Erythroblast (primary cell): ENCODE results near the gene SHISA2.

Source experiments
- DNase-seq, 2 experiments: peaks; one replicate each; lab custom pipeline; 2025; lab: John Stamatoyannopoulos, UW
- GATA1 ChIP-seq: IDR thresholded peaks from 2 replicates; pipeline ENCODE4 v1.6.1; 2011; ENCODE audit warnings: low read depth, mild to moderate bottlenecking, control low read depth, low read length, moderate library complexity
- POLR2A ChIP-seq: IDR thresholded peaks from 2 replicates; pipeline ENCODE4 v1.6.1; 2011; ENCODE audit warnings: mild to moderate bottlenecking, low read length

SHISA2 gene

GRCh38 chr13:26060357-26060756 is 8.5 kb upstream of the SHISA2 start:
- DNase-seq = no peak
- no peak for TF ChIP-seq GATA1
- TF ChIP-seq POLR2A = no peak

GRCh38 chr13:26058704-26059103 is 6.9 kb upstream of the SHISA2 start:
- no peak for DNase-seq
- no peak for TF ChIP-seq POLR2A
- no peak for TF ChIP-seq GATA1

GRCh38 chr13:26054896-26055295 is 3.1 kb upstream of the SHISA2 start:
- TF ChIP-seq POLR2A (no peak), GATA1 (no peak)
- no peak for DNase-seq

GRCh38 chr13:26053418-26053980 is 1.7 kb upstream of the SHISA2 start:
- TF ChIP-seq POLR2A (no peak), GATA1 (no peak)
- no peak for DNase-seq

- no peak for DNase-seq
- TF ChIP-seq POLR2A (no peak), GATA1 (no peak)
Observed at GRCh38 chr13:26052337-26052736, 521 bp upstream of the SHISA2 start.

- TF ChIP-seq GATA1 = no peak
- no peak for TF ChIP-seq POLR2A
- no peak for DNase-seq
Observed at GRCh38 chr13:26051231-26051656, 572 bp downstream of the SHISA2 start.

- DNase-seq = peak in 1 of 2 experiments; percentile 27
- TF ChIP-seq POLR2A (no peak), GATA1 (no peak)
Observed at GRCh38 chr13:26050568-26051230, 1.1 kb downstream of the SHISA2 start.

- no peak for DNase-seq
- TF ChIP-seq POLR2A (no peak), GATA1 (no peak)
Observed at GRCh38 chr13:26048741-26049140, 3.1 kb downstream of the SHISA2 start.

GRCh38 chr13:26047040-26047439 is 4.8 kb downstream of the SHISA2 start:
- DNase-seq = no peak
- no peak for TF ChIP-seq POLR2A
- TF ChIP-seq GATA1 = no peak

- no peak for DNase-seq
- TF ChIP-seq POLR2A (no peak), GATA1 (no peak)
Observed at GRCh38 chr13:26046639-26047038, 5.2 kb downstream of the SHISA2 start.

- TF ChIP-seq POLR2A (no peak), GATA1 (no peak)
- no peak for DNase-seq
Observed at GRCh38 chr13:26045142-26045541, 6.7 kb downstream of the SHISA2 start.

GRCh38 chr13:26042785-26043184 is 9.0 kb downstream of the SHISA2 start:
- TF ChIP-seq POLR2A (no peak), GATA1 (no peak)
- no peak for DNase-seq

GRCh38 chr13:26041444-26041843 is 10.4 kb downstream of the SHISA2 start:
- TF ChIP-seq GATA1 (no peak), POLR2A (no peak)

GRCh38 chr13:26038931-26039475 is 12.8 kb downstream of the SHISA2 start:
- no peak for DNase-seq

More at GRCh38 chr13:26041444-26041843, 10.4 kb downstream of the SHISA2 start:
- DNase-seq = no peak

More at GRCh38 chr13:26038931-26039475, 12.8 kb downstream of the SHISA2 start:
- TF ChIP-seq POLR2A (no peak), GATA1 (no peak)
